HL-60 (cell line): Measurements from ENCODE around the gene BPIFA3.

Experiments used
- TF ChIP-seq, protein P1 (sequence below): IDR thresholded peaks from 2 replicates; pipeline ENCODE4 v1.6.1; 2012; ENCODE audit warnings: low read depth; ENCODE audit not compliant: insufficient replicate concordance
- TF ChIP-seq, protein P2 (sequence below): IDR thresholded peaks from one replicate; pipeline ENCODE4 v1.5.1; 2011; ENCODE audit warnings: low read length, control low read depth, inconsistent platforms; ENCODE audit not compliant: insufficient read depth

DNA sequence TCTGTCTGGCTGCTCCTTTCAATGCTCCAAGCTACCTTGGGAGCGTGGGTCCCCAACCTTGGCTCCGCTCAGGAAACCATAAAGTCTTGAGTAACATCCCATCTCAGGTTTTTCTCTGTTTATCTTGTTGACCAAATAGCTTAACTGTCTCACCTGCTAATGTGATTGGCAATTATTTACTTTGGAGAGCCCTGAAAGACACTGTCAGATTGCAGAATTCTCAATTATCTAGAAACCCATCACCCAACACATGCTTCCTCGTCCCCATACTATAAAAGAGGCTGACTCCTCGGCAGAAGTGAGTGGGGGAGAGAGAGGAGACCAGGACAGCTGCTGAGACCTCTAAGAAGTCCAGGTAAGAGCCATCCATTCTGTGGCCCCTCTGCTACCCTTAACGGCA is 18.5 kb downstream of the BPIFA3 start, which contains the start of gene BPIFA1:
- TF ChIP-seq, protein P1, sequence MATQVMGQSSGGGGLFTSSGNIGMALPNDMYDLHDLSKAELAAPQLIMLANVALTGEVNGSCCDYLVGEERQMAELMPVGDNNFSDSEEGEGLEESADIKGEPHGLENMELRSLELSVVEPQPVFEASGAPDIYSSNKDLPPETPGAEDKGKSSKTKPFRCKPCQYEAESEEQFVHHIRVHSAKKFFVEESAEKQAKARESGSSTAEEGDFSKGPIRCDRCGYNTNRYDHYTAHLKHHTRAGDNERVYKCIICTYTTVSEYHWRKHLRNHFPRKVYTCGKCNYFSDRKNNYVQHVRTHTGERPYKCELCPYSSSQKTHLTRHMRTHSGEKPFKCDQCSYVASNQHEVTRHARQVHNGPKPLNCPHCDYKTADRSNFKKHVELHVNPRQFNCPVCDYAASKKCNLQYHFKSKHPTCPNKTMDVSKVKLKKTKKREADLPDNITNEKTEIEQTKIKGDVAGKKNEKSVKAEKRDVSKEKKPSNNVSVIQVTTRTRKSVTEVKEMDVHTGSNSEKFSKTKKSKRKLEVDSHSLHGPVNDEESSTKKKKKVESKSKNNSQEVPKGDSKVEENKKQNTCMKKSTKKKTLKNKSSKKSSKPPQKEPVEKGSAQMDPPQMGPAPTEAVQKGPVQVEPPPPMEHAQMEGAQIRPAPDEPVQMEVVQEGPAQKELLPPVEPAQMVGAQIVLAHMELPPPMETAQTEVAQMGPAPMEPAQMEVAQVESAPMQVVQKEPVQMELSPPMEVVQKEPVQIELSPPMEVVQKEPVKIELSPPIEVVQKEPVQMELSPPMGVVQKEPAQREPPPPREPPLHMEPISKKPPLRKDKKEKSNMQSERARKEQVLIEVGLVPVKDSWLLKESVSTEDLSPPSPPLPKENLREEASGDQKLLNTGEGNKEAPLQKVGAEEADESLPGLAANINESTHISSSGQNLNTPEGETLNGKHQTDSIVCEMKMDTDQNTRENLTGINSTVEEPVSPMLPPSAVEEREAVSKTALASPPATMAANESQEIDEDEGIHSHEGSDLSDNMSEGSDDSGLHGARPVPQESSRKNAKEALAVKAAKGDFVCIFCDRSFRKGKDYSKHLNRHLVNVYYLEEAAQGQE: no peak
- TF ChIP-seq, protein P2, sequence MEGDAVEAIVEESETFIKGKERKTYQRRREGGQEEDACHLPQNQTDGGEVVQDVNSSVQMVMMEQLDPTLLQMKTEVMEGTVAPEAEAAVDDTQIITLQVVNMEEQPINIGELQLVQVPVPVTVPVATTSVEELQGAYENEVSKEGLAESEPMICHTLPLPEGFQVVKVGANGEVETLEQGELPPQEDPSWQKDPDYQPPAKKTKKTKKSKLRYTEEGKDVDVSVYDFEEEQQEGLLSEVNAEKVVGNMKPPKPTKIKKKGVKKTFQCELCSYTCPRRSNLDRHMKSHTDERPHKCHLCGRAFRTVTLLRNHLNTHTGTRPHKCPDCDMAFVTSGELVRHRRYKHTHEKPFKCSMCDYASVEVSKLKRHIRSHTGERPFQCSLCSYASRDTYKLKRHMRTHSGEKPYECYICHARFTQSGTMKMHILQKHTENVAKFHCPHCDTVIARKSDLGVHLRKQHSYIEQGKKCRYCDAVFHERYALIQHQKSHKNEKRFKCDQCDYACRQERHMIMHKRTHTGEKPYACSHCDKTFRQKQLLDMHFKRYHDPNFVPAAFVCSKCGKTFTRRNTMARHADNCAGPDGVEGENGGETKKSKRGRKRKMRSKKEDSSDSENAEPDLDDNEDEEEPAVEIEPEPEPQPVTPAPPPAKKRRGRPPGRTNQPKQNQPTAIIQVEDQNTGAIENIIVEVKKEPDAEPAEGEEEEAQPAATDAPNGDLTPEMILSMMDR: no peak
